A673 (cell line): ENCODE data around the gene ADARB2.

Source experiments
- EZH2 ChIP-seq: fragments of 200-600 bp; sonication (generic); IDR thresholded peaks from 2 replicates; pipeline ENCODE4 v1.6.1; 2017; ENCODE audit warnings: borderline replicate concordance, low read depth, mild to moderate bottlenecking, mixed read lengths, antibody characterized with exemption, low read length; ENCODE audit not compliant: poor library complexity, severe bottlenecking
- TF ChIP-seq, protein P1 (sequence below): fragments of 300-800, 200-600 bp; sonication (generic); conservative IDR thresholded peaks from 2 replicates; pipeline ENCODE4 v1.5.1; 2017; ENCODE audit warnings: low read depth, mild to moderate bottlenecking, antibody characterized with exemption, low read length, moderate library complexity, mixed read lengths

- TF ChIP-seq, protein P1, sequence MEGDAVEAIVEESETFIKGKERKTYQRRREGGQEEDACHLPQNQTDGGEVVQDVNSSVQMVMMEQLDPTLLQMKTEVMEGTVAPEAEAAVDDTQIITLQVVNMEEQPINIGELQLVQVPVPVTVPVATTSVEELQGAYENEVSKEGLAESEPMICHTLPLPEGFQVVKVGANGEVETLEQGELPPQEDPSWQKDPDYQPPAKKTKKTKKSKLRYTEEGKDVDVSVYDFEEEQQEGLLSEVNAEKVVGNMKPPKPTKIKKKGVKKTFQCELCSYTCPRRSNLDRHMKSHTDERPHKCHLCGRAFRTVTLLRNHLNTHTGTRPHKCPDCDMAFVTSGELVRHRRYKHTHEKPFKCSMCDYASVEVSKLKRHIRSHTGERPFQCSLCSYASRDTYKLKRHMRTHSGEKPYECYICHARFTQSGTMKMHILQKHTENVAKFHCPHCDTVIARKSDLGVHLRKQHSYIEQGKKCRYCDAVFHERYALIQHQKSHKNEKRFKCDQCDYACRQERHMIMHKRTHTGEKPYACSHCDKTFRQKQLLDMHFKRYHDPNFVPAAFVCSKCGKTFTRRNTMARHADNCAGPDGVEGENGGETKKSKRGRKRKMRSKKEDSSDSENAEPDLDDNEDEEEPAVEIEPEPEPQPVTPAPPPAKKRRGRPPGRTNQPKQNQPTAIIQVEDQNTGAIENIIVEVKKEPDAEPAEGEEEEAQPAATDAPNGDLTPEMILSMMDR, result no peak
- TF ChIP-seq EZH2, result no peak
Observed at GRCh38 chr10:1631282-1631681, 106.0 kb downstream of the ADARB2 start.
